K562 (cell line): ENCODE data around the gene PPM1M. TPM values are rescaled to one million over a fixed set of nuclear protein-coding genes. Genes with fewer than 3 reads are reported as not detected.

Experiments
- ATAC-seq: fragments of 200-7000 bp; cut with Tn5 transposase; 3 replicates; pipeline ENCODE4 v1.9.1; 2020; ENCODE audit warnings: moderate library complexity
- BruUV-seq: library from RNA; stranded (reverse); fragments of 400-500 nt; replicated peaks from 2 replicates; lab custom pipeline; 2021; lab: Mats Ljungman, UMichigan
- CTCF ChIA-PET: fragments of 300-600 bp; formaldehyde crosslinking; extraction: SDS; loops from one replicate; lab custom pipeline; 2021; ENCODE audit warnings: low intra/inter-chr PET ratio; lab: Yijun Ruan, JAX
- POLR2A ChIA-PET: fragments of 300-600, 350-650 bp; sonication (Branson Sonifier 250); formaldehyde crosslinking; extraction: SDS; loops from one replicate; lab custom pipeline; 2021; ENCODE audit warnings: antibody characterized with exemption, inconsistent platforms; lab: Yijun Ruan, JAX
- DNase-seq, 4 experiments: peaks; one replicate each; pipeline versions ENCODE4 v3.0.0 to v3.0.0-alpha.2; 2011 to 2018; ENCODE audit warnings: low spot score in 3 of 4, mixed read lengths in 3 of 4; ENCODE audit errors: extremely low read depth in 1 of 4
- FAIRE-seq: peaks from 2 replicates; lab custom pipeline; 2011; peaks lifted over from hg19 to GRCh38; lab: Jason Lieb, UNC
- H2AFZ ChIP-seq: 2 replicates; pipeline ENCODE4 v1.6.0; 2011; ENCODE audit warnings: low read depth, low read length, control low read depth, inconsistent platforms
- H3K27ac ChIP-seq: fragments of 200-600 bp; 3 replicates; pipeline ENCODE4 v1.8.0; 2011; ENCODE audit warnings: low read depth, mild to moderate bottlenecking, control low read depth, inconsistent platforms, low read length, moderate library complexity, mixed read lengths; ENCODE audit errors: extremely low read depth
- H3K27me3 ChIP-seq, 2 experiments: fragments of 300-600 bp in 1 of 2; 2 replicates in 1 of 2; 3 replicates in 1 of 2; pipeline versions ENCODE4 v1.6.0 to v1.8.0; 2011; ENCODE audit warnings: inconsistent platforms in 2 of 2, low read length in 2 of 2, mild to moderate bottlenecking in 1 of 2, mixed read lengths in 1 of 2, moderate library complexity in 1 of 2; ENCODE audit not compliant: control insufficient read depth in 2 of 2, insufficient read depth in 2 of 2
- H3K36me3 ChIP-seq: fragments of 300-600 bp; 3 replicates; pipeline ENCODE4 v1.8.0; 2011; ENCODE audit warnings: mild to moderate bottlenecking, low read length, inconsistent platforms; ENCODE audit not compliant: control insufficient read depth, insufficient read depth
- H3K4me1 ChIP-seq, 2 experiments: fragments of 200-600 bp in 1 of 2; replicated peaks in 1 of 2; 2 replicates in 1 of 2; 3 replicates in 1 of 2; pipeline versions ENCODE4 v1.5.1 to v1.8.0; 2011; ENCODE audit warnings: inconsistent platforms in 2 of 2, low read length in 2 of 2, mild to moderate bottlenecking in 1 of 2, mixed read lengths in 1 of 2, moderate library complexity in 1 of 2; ENCODE audit not compliant: control insufficient read depth in 2 of 2, insufficient read depth in 2 of 2
- H3K4me2 ChIP-seq: 2 replicates; pipeline ENCODE4 v1.6.1; 2011; ENCODE audit warnings: low read length, control low read depth, inconsistent platforms, mixed read lengths; ENCODE audit not compliant: insufficient read depth
- H3K4me3 ChIP-seq: fragments of 200-600 bp; sonication (generic), shearing (Covaris generic); 2 replicates; pipeline ENCODE4 v1.5.1; 2016; ENCODE audit warnings: control low read depth, inconsistent platforms
- H3K79me2 ChIP-seq: fragments of 200-600 bp; 3 replicates; pipeline ENCODE4 v1.8.0; 2011; ENCODE audit warnings: low read length, inconsistent platforms; ENCODE audit not compliant: control insufficient read depth, insufficient read depth
- H3K9ac ChIP-seq, 2 experiments: 2 replicates each; pipeline versions ENCODE4 v1.6.0 to v1.6.1; 2011; ENCODE audit warnings: low read depth in 2 of 2, low read length in 2 of 2, control low read depth in 1 of 2, inconsistent platforms in 1 of 2, mild to moderate bottlenecking in 1 of 2, mixed read lengths in 1 of 2; ENCODE audit not compliant: insufficient read depth in 1 of 2
- H3K9me1 ChIP-seq: one replicate; pipeline ENCODE4 v1.6.0; 2011; ENCODE audit warnings: inconsistent platforms, mild to moderate bottlenecking, low read length, moderate library complexity; ENCODE audit not compliant: control insufficient read depth, insufficient read depth
- H3K9me3 ChIP-seq: replicated peaks from 2 replicates; pipeline ENCODE4 v1.5.1; 2011; ENCODE audit warnings: low read depth, low read length, inconsistent platforms; ENCODE audit not compliant: control insufficient read depth, insufficient read depth
- H4K20me1 ChIP-seq: replicated peaks from 2 replicates; pipeline ENCODE4 v1.6.1; 2011; ENCODE audit warnings: low read length, inconsistent platforms, mixed read lengths; ENCODE audit not compliant: control insufficient read depth, insufficient read depth
- AFF4 ChIP-seq: sonication (generic); formaldehyde crosslinking; IDR thresholded peaks from 2 replicates; pipeline ENCODE4 v1.8.0; 2023; ENCODE audit warnings: mild to moderate bottlenecking, missing genetic modification reagents
- CREB1 ChIP-seq, 2 experiments: sonication (generic) in 1 of 2; formaldehyde crosslinking in 1 of 2; IDR thresholded peaks; 2 replicates each; pipeline versions ENCODE4 v1.6.1 to v1.8.0; 2012 to 2022; ENCODE audit warnings: inconsistent platforms in 1 of 2, mild to moderate bottlenecking in 1 of 2, missing genetic modification reagents in 1 of 2, moderate library complexity in 1 of 2
- CTBP1 ChIP-seq: fragments of 450-650 bp; IDR thresholded peaks from 2 replicates; pipeline ENCODE4 v1.6.1; 2016; ENCODE audit warnings: borderline replicate concordance
- ELF1 ChIP-seq: fragments of 200-800 bp; sonication (Bioruptor generic); IDR thresholded peaks from 2 replicates; pipeline ENCODE4 v1.6.1; 2016; ENCODE audit warnings: missing genetic modification characterization, missing compliant biosample characterization
- FOXA3 ChIP-seq, 2 experiments: fragments of 450-650 bp in 1 of 2; sonication (generic) in 1 of 2; formaldehyde crosslinking; IDR thresholded peaks in 1 of 2; conservative IDR thresholded peaks in 1 of 2; 2 replicates each; pipeline versions ENCODE4 v1.4.0 to v1.8.0; 2020 to 2022; ENCODE audit warnings: mild to moderate bottlenecking in 2 of 2, missing genetic modification reagents in 1 of 2
- MEF2A ChIP-seq: IDR thresholded peaks from 2 replicates; pipeline ENCODE4 v1.6.1; 2011; ENCODE audit warnings: low read depth, mild to moderate bottlenecking, low read length, moderate library complexity; ENCODE audit not compliant: control insufficient read depth
- NFRKB ChIP-seq: fragments of 450-650 bp; IDR thresholded peaks from 2 replicates; pipeline ENCODE4 v1.6.1; 2016; ENCODE audit warnings: low read depth
- NR2C2 ChIP-seq, 2 experiments: fragments of 200-800 bp in 1 of 2; sonication (Bioruptor generic) in 1 of 2; sonication (generic) in 1 of 2; formaldehyde crosslinking in 1 of 2; IDR thresholded peaks; 2 replicates each; pipeline versions ENCODE4 v1.6.1 to v1.8.0; 2016 to 2022; ENCODE audit warnings: mild to moderate bottlenecking in 1 of 2, missing compliant biosample characterization in 1 of 2, missing genetic modification characterization in 1 of 2, missing genetic modification reagents in 1 of 2
- SNIP1 ChIP-seq: fragments of 450-650 bp; IDR thresholded peaks from 2 replicates; pipeline ENCODE4 v1.7.1; 2017; ENCODE audit warnings: low read depth, mild to moderate bottlenecking
- ZBTB7A ChIP-seq: IDR thresholded peaks from 2 replicates; pipeline ENCODE4 v1.6.1; 2011; ENCODE audit warnings: low read depth, mild to moderate bottlenecking, low read length, moderate library complexity, borderline replicate concordance; ENCODE audit not compliant: control insufficient read depth
- ZNF766 ChIP-seq: fragments of 200-800 bp; sonication (Bioruptor generic); conservative IDR thresholded peaks from 2 replicates; pipeline ENCODE4 v1.6.1; 2016; ENCODE audit warnings: missing genetic modification characterization, missing compliant biosample characterization
- WGBS: fragments of 100-300 bp; shearing (Covaris generic); methylation state at CpG from one replicate; pipeline ENCODE4 v1.1.6; 2016; ENCODE audit warnings: low coverage, mixed read lengths; ENCODE audit not compliant: insufficient coverage; ENCODE audit errors: missing lambda C conversion rate; 5-methylcytosine and 5-hydroxymethylcytosine counted together
- in situ Hi-C: fragments of 300-500 bp; cut with MboI; formaldehyde crosslinking; loops from 4 replicates; pipeline ENCODE4 v1.15.0; 2018; ENCODE audit warnings: inconsistent platforms, mixed read lengths
- intact Hi-C: fragments of 100-400 bp; cut with micrococcal nuclease; formaldehyde crosslinking; loops from 2 replicates; pipeline ENCODE4 v1.14.2; 2022
- polyA plus RNA-seq, 8 experiments: library from polyadenylated mRNA; depleted of rRNA in 4 of 8; stranded (reverse) in 5 of 8; unstranded in 3 of 8; fragments of >200 nt; fragmentation: Nextera tagmentation in 2 of 8; fragmentation: Illumina TruSeq in 1 of 8; extraction: Ambion mirVana in 2 of 8; extraction: Trizol in 1 of 8; gene quantifications; 2 replicates each; pipeline versions ENCODE4 v1.2.1 to v1.2.3, GENCODE V29; 2011 to 2014; ENCODE audit warnings: inconsistent platforms in 1 of 8, missing spikeins in 1 of 8
- total RNA-seq, 7 experiments: library from RNA; depleted of rRNA in 6 of 7; stranded (reverse); fragments of >200 nt in 6 of 7; fragmentation: Illumina TruSeq in 2 of 7; extraction: Trizol in 2 of 7; gene quantifications; 2 replicates each; pipeline versions ENCODE4 v1.2.1 to v1.2.3, GENCODE V29; 2011 to 2021; ENCODE audit warnings: low replicate concordance in 1 of 7

PPM1M gene
- total and polyA plus RNA-seq, 9 of the 15 experiments (the other 6 are each of a cell fraction or from before 2014, with no cell fraction given) = 1.4 to 9.2 (median 4.4) TPM

GRCh38 chr3:52198643-52199608, 46.6 kb upstream of the PPM1M start:
- 44% methylated on average over 14 of the region's 14 CpGs for WGBS
- FAIRE-seq = peak; percentile 15
- Histone ChIP-seq H3K9me3 (no peaks in the 10 kb centered on the region), H3K36me3 (peaks cover 48% of the 10 kb centered on the region), H3K9me1 (no peaks in the 10 kb centered on the region), H3K4me1 (peaks cover 22 to 31% of the 10 kb centered on the region in 2 experiments; a peak in 4 of 5 replicates), H3K9ac (peak overlapping the region; percentile 80 to 96), H3K4me2 (peak overlapping the region; percentile 78), H2AFZ (peak overlapping the region; percentile 92; the same call in 1 of the 2 replicates), H4K20me1 (no peaks in the 10 kb centered on the region), H3K27ac (peak overlapping the region; percentile 80), H3K4me3 (peak overlapping the region; percentile 77), H3K27me3 (no peaks in the 10 kb centered on the region), H3K79me2 (peaks cover 16% of the 10 kb centered on the region)
- no peak for ATAC-seq
- intact Hi-C loops (loop anchor here (2.0 kb wide), 1 partner anchor 44 kb away; the partner anchor contains the start of gene POC1A), in situ Hi-C loops (no loop called here)
- BruUV-seq = TSS peak; percentile 65
- TF ChIP-seq SNIP1 (no peak), NR2C2 (CRISPR knock-in tag; IDR thresholded peaks at IDR 0.05) (no peak), NR2C2 (tag; IDR thresholded peaks at IDR 0.05) (peak; percentile 69), MEF2A (no peak), CREB1 (IDR thresholded peaks at IDR 0.05) (no peak), CREB1 (CRISPR knock-in tag; IDR thresholded peaks at IDR 0.05) (no peak), ZNF766 (CRISPR knock-in tag) (peak; percentile 94), ELF1 (0 out of 2 replicates have a peak, but pooled peaks have one; percentile 19), ZBTB7A (peak; percentile 7; the same call in 1 of the 2 replicates), NFRKB (0 out of 2 replicates have a peak, but pooled peaks have one; percentile 12), FOXA3 (CRISPR knock-in tag; conservative IDR thresholded peaks at IDR 0.05 in 1 of 2, IDR thresholded peaks at IDR 0.05 in 1 of 2) (peak in 1 of 2 experiments; percentile 31; a peak in 1 of 4 replicates), CTBP1 (0 out of 2 replicates have a peak, but pooled peaks have one; percentile 27), AFF4 (0 out of 2 replicates have a peak, but pooled peaks have one; percentile 29)
- DNase-seq = no peak
- ChIA-PET POLR2A (interaction anchor here (0.7 to 0.9 kb wide), 2 partner anchors 24 to 1256 kb away, joined by 3 read pairs; no protein-coding TSS in a partner anchor), CTCF (interaction anchor here (0.6 kb wide), 1 partner anchor 46 kb away, joined by 3 read pairs; no protein-coding TSS in a partner anchor)
